NCI-H2196 treated with DMSO at 0.1 percent for 48 hours (cell line): ENCODE measurements around the gene EP400.
"Not testable (repeated sequence)": the region's sequence is repeated elsewhere in the genome, so short reads cannot be mapped to it uniquely, and the experiment has no call there.

Source experiments
- DNase-seq: peaks from one replicate; lab custom pipeline; 2025; ENCODE audit not compliant: unreplicated experiment; lab: John Stamatoyannopoulos, UW

EP400 gene

GRCh38 chr12:132043770-132044467, 94.2 kb downstream of the EP400 start:
- no peak for DNase-seq

- no peak for DNase-seq
Observed at GRCh38 chr12:132044661-132045412, 95.1 kb downstream of the EP400 start.

- no peak for DNase-seq
Observed at GRCh38 chr12:132045751-132046150, 96.0 kb downstream of the EP400 start.

- no peak for DNase-seq
Observed at GRCh38 chr12:132046561-132046960, 96.8 kb downstream of the EP400 start.

GRCh38 chr12:132047630-132048029, 97.9 kb downstream of the EP400 start:
- DNase-seq, result not testable (repeated sequence)

GRCh38 chr12:132049442-132049841, 99.7 kb downstream of the EP400 start:
- no peak for DNase-seq

GRCh38 chr12:132049876-132050275, 100.1 kb downstream of the EP400 start:
- DNase-seq, result no peak

GRCh38 chr12:132051718-132052117, 102.0 kb downstream of the EP400 start:
- not testable (repeated sequence) for DNase-seq

GRCh38 chr12:132052196-132052932, 102.6 kb downstream of the EP400 start:
- DNase-seq, result no peak

- no peak for DNase-seq
Observed at GRCh38 chr12:132053338-132054330, 103.9 kb downstream of the EP400 start.

GRCh38 chr12:132054983-132055382, 105.2 kb downstream of the EP400 start:
- DNase-seq, result no peak

- DNase-seq, result no peak
Observed at GRCh38 chr12:132055535-132056096, 105.9 kb downstream of the EP400 start.

GRCh38 chr12:132056320-132056719, 106.6 kb downstream of the EP400 start:
- no peak for DNase-seq

GRCh38 chr12:132056951-132057350, 107.2 kb downstream of the EP400 start:
- DNase-seq, result no peak

- DNase-seq, result no peak
Observed at GRCh38 chr12:132057691-132058090, 107.9 kb downstream of the EP400 start.

- no peak for DNase-seq
Observed at GRCh38 chr12:132061197-132061596, 111.5 kb downstream of the EP400 start.

GRCh38 chr12:132061641-132062430, 112.1 kb downstream of the EP400 start:
- no peak for DNase-seq

GRCh38 chr12:132062481-132062880, 112.7 kb downstream of the EP400 start:
- no peak for DNase-seq

- no peak for DNase-seq
Observed at GRCh38 chr12:132063491-132063890, 113.7 kb downstream of the EP400 start.
